Neuronal stem cell (in vitro differentiated cells): ENCODE results near the gene METTL9.

Experiments used
- DNase-seq: peaks from one replicate; pipeline ENCODE4 v3.0.0-alpha.2; 2013; ENCODE audit warnings: low spot score
- H2AFZ ChIP-seq: one replicate; pipeline ENCODE4 v1.6.1; 2013; ENCODE audit warnings: mild to moderate bottlenecking, low read length, inconsistent platforms
- H2AK5ac ChIP-seq: 2 replicates; pipeline ENCODE4 v1.6.1; 2013; ENCODE audit warnings: low read depth, mild to moderate bottlenecking, inconsistent platforms, low read length, moderate library complexity, mixed read lengths
- H2BK120ac ChIP-seq: 2 replicates; pipeline ENCODE4 v1.6.1; 2013; ENCODE audit warnings: low read depth, mild to moderate bottlenecking, inconsistent platforms, low read length, moderate library complexity, mixed read lengths
- H2BK12ac ChIP-seq: one replicate; pipeline ENCODE4 v1.6.1; 2013; ENCODE audit warnings: low read length, inconsistent platforms
- H2BK15ac ChIP-seq: 2 replicates; pipeline ENCODE4 v1.6.1; 2013; ENCODE audit warnings: mild to moderate bottlenecking, low read length, inconsistent platforms, mixed read lengths
- H2BK5ac ChIP-seq: one replicate; pipeline ENCODE4 v1.6.1; 2013; ENCODE audit warnings: inconsistent platforms, mild to moderate bottlenecking, low read length, moderate library complexity
- H3K14ac ChIP-seq: one replicate; pipeline ENCODE4 v1.6.1; 2013; ENCODE audit warnings: low read length, inconsistent platforms
- H3K18ac ChIP-seq: 2 replicates; pipeline ENCODE4 v1.6.1; 2013; ENCODE audit warnings: low read length, inconsistent platforms
- H3K23ac ChIP-seq: 2 replicates; pipeline ENCODE4 v1.6.1; 2013; ENCODE audit warnings: low read depth, mild to moderate bottlenecking, mixed read lengths, low read length, inconsistent platforms; ENCODE audit not compliant: poor library complexity
- H3K27ac ChIP-seq: replicated peaks from 3 replicates; pipeline ENCODE4 v1.5.1; 2013; ENCODE audit warnings: low read length, inconsistent platforms
- H3K27me3 ChIP-seq, 3 experiments: 2 replicates each; pipeline ENCODE4 v1.6.1; 2013; ENCODE audit warnings: low read length in 3 of 3, mild to moderate bottlenecking in 2 of 3, inconsistent platforms in 1 of 3, low read depth in 1 of 3, mixed read lengths in 1 of 3, moderate library complexity in 1 of 3; ENCODE audit not compliant: control insufficient read depth in 3 of 3, insufficient read depth in 3 of 3
- H3K36me3 ChIP-seq, 2 donors: replicated peaks in 1 of 2; 2 replicates each; pipeline ENCODE4 v1.6.1; 2013; ENCODE audit warnings: low read length in 2 of 2; ENCODE audit not compliant: control insufficient read depth in 2 of 2, insufficient read depth in 2 of 2
- H3K4ac ChIP-seq: 2 replicates; pipeline ENCODE4 v1.6.1; 2013; ENCODE audit warnings: inconsistent platforms, mild to moderate bottlenecking, low read length, moderate library complexity
- H3K4me1 ChIP-seq, 2 donors: 1 replicate in 1 of 2; 2 replicates in 1 of 2; pipeline ENCODE4 v1.6.1; 2013; ENCODE audit warnings: low read length in 2 of 2, low read depth in 1 of 2; ENCODE audit not compliant: control insufficient read depth in 2 of 2, insufficient read depth in 1 of 2
- H3K4me2 ChIP-seq: one replicate; pipeline ENCODE4 v1.6.1; 2013; ENCODE audit warnings: mild to moderate bottlenecking, low read length, inconsistent platforms; ENCODE audit not compliant: insufficient read depth, poor library complexity, severe bottlenecking
- H3K4me3 ChIP-seq, 2 donors: 2 replicates each; pipeline ENCODE4 v1.5.1; 2013; ENCODE audit warnings: low read length in 2 of 2, mild to moderate bottlenecking in 2 of 2, inconsistent platforms in 1 of 2, moderate library complexity in 1 of 2
- H3K79me1 ChIP-seq: one replicate; pipeline ENCODE4 v1.6.1; 2013; ENCODE audit warnings: low read depth, mild to moderate bottlenecking, inconsistent platforms, low read length, moderate library complexity
- H3K9ac ChIP-seq: one replicate; pipeline ENCODE4 v1.6.1; 2013; ENCODE audit warnings: mild to moderate bottlenecking, low read depth, low read length, inconsistent platforms; ENCODE audit not compliant: poor library complexity
- H3K9me3 ChIP-seq, 2 donors: replicated peaks in 1 of 2; 2 replicates each; pipeline versions ENCODE3 to v1.6.1; 2013; ENCODE audit warnings: low read length in 2 of 2, mild to moderate bottlenecking in 2 of 2, inconsistent platforms in 1 of 2, low read depth in 1 of 2, mixed read lengths in 1 of 2, moderate library complexity in 1 of 2; ENCODE audit not compliant: control insufficient read depth in 2 of 2, insufficient read depth in 1 of 2
- H4K8ac ChIP-seq: one replicate; pipeline ENCODE4 v1.6.1; 2013; ENCODE audit warnings: low read depth, mild to moderate bottlenecking, inconsistent platforms, low read length, moderate library complexity
- H4K91ac ChIP-seq: one replicate; pipeline ENCODE4 v1.6.1; 2013; ENCODE audit warnings: low read length, low read depth, mild to moderate bottlenecking, inconsistent platforms; ENCODE audit not compliant: poor library complexity
- WGBS, 2 donors: extraction: QIAGEN DNeasy Blood & Tissue Kit; methylation state at CpG; one replicate each; pipeline ENCODE4 v1.1.7; 2013; ENCODE audit warnings: missing lambda C conversion rate in 2 of 2, mixed read lengths in 1 of 2; ENCODE audit not compliant: insufficient read length in 2 of 2, insufficient replicate concordance in 1 of 2; ENCODE audit errors: extremely low coverage in 2 of 2; 5-methylcytosine and 5-hydroxymethylcytosine counted together

Gene METTL9

DNA sequence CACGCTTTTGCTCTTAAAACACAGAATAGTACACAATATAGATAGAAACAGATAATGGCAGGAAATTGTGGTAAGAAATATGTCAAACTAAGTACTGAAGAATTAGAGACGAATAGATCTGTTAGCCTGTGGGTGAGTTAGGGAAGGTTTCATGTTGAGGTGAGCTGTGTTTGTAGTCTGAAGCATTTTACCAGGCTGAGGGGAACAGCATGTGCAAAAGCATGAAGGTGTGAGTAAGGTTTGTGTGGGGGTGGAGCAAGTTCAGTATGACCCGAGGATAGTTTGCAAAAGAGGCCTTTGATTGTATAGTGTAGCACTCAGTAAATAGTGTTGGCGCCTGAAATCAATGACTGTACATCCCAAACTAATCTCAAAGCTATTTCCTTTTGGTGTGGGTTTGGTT lies 39.2 kb downstream of the METTL9 start:
- Histone ChIP-seq H2BK5ac (no peak overlapping the region), H3K9ac (no peak overlapping the region), H3K4me2 (no peak overlapping the region), H4K91ac (no peak overlapping the region), H3K27ac (no peak overlapping the region), H3K79me1 (no peaks in the 10 kb centered on the region), H3K14ac (no peak overlapping the region), H2AK5ac (no peak overlapping the region), H3K4ac (no peak overlapping the region), H4K8ac (no peak overlapping the region), H3K27me3 (no peaks in the 10 kb centered on the region), H3K4me1 (no peaks in the 10 kb centered on the region), H2BK15ac (no peak overlapping the region), H3K36me3 (peaks cover 2 to 47% of the 10 kb centered on the region in 2 donors), H2AFZ (no peak overlapping the region), H3K23ac (no peak overlapping the region), H3K18ac (no peak overlapping the region), H3K9me3 (no peaks in the 10 kb centered on the region), H3K4me3 (no peak overlapping the region), H2BK120ac (no peak overlapping the region), H2BK12ac (no peak overlapping the region)
- no CpG with 5 or more reads among the region's 4 CpGs for WGBS, 2 donors
- no peak for DNase-seq

DNA sequence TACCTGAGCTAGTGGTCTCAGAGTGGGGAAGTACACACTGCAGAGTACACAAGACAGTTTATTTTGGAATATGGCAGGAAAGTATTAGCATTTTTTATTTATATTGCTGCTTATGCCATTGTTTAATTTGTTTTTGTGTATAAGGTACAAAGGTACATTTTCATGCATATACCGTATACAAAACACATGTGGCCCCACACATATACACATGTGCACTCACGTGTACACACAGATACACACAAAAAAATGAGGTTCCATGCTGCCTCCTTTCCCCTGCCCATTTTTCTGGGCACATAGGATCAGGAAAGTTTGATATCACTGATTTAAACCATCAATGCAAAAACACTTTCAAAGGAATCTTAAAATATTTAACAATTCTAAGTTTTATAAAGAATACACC lies 40.1 kb downstream of the METTL9 start:
- Histone ChIP-seq H4K8ac (no peak overlapping the region), H3K4ac (no peak overlapping the region), H3K27me3 (no peaks in the 10 kb centered on the region), H3K9me3 (no peaks in the 10 kb centered on the region), H4K91ac (no peak overlapping the region), H3K4me2 (no peak overlapping the region), H3K9ac (no peak overlapping the region), H3K36me3 (peaks cover 2 to 46% of the 10 kb centered on the region in 2 donors), H3K4me3 (no peak overlapping the region), H2BK12ac (no peak overlapping the region), H3K4me1 (no peaks in the 10 kb centered on the region), H2BK15ac (no peak overlapping the region), H2BK120ac (no peak overlapping the region), H3K27ac (no peak overlapping the region), H2BK5ac (no peak overlapping the region), H3K18ac (no peak overlapping the region), H2AFZ (no peak overlapping the region), H3K14ac (no peak overlapping the region), H3K79me1 (no peaks in the 10 kb centered on the region), H3K23ac (no peak overlapping the region), H2AK5ac (no peak overlapping the region)
- DNase-seq: no peak
- no CpG with 5 or more reads among the region's 2 CpGs for WGBS, 2 donors

GRCh38 chr16:21641916-21642315 lies 42.5 kb downstream of the METTL9 start:
- no peak overlapping the region for H3K18ac ChIP-seq
- H2BK15ac ChIP-seq: no peak overlapping the region
- no peak overlapping the region for H3K4me3 ChIP-seq
- no peaks in the 10 kb centered on the region for H3K79me1 ChIP-seq
- no peak overlapping the region for H4K8ac ChIP-seq
- WGBS, 2 donors: no CpG with 5 or more reads among the region's 6 CpGs
- H3K14ac ChIP-seq: no peak overlapping the region
- no peak overlapping the region for H2BK5ac ChIP-seq
- H3K4me1 ChIP-seq: no peaks in the 10 kb centered on the region
- no peak overlapping the region for H2BK12ac ChIP-seq
- H2AK5ac ChIP-seq: no peak overlapping the region
- H3K9me3 ChIP-seq: no peaks in the 10 kb centered on the region
- H3K4me2 ChIP-seq: no peak overlapping the region
- no peak overlapping the region for H3K27ac ChIP-seq
- no peak overlapping the region for H2BK120ac ChIP-seq
- no peak overlapping the region for H4K91ac ChIP-seq
- H3K23ac ChIP-seq: no peak overlapping the region
- H3K4ac ChIP-seq: no peak overlapping the region
- H3K27me3 ChIP-seq: no peaks in the 10 kb centered on the region
- peaks cover 0 to 40% of the 10 kb centered on the region in 2 donors for H3K36me3 ChIP-seq
- DNase-seq: no peak
- H3K9ac ChIP-seq: no peak overlapping the region
- H2AFZ ChIP-seq: no peak overlapping the region

- H2BK5ac ChIP-seq: no peak overlapping the region
- no CpG with 5 or more reads among the region's 7 CpGs for WGBS, 2 donors
Measured at GRCh38 chr16:21642861-21643260, 43.5 kb downstream of the METTL9 start.

More at GRCh38 chr16:21642861-21643260, 43.5 kb downstream of the METTL9 start:
- H3K36me3 ChIP-seq: peaks cover 2 to 45% of the 10 kb centered on the region in 2 donors
- no peaks in the 10 kb centered on the region for H3K27me3 ChIP-seq
- H3K4ac ChIP-seq: no peak overlapping the region
- H3K4me3 ChIP-seq: no peak overlapping the region
- no peak for DNase-seq
- no peaks in the 10 kb centered on the region for H3K9me3 ChIP-seq
- H4K91ac ChIP-seq: no peak overlapping the region
- no peak overlapping the region for H3K27ac ChIP-seq
- no peak overlapping the region for H3K23ac ChIP-seq
- no peak overlapping the region for H4K8ac ChIP-seq
- no peak overlapping the region for H3K9ac ChIP-seq
- H2AK5ac ChIP-seq: no peak overlapping the region
- H3K79me1 ChIP-seq: no peaks in the 10 kb centered on the region
- no peak overlapping the region for H2BK15ac ChIP-seq
- no peak overlapping the region for H3K18ac ChIP-seq
- no peaks in the 10 kb centered on the region for H3K4me1 ChIP-seq
- H2BK120ac ChIP-seq: no peak overlapping the region
- no peak overlapping the region for H3K4me2 ChIP-seq
- no peak overlapping the region for H2AFZ ChIP-seq
- H3K14ac ChIP-seq: no peak overlapping the region
- no peak overlapping the region for H2BK12ac ChIP-seq
